Measurements from ENCODE around the gene ZNF195.
"Not testable (repeated sequence)": the region's sequence is repeated elsewhere in the genome, so short reads cannot be mapped to it uniquely, and the experiment has no call there.

ZNF195 gene

GRCh38 chr11:3402181-3402860, 23.4 kb upstream of the ZNF195 start:
- not testable (repeated sequence) for DNase-seq

- DNase-seq: not testable (repeated sequence)
These were observed 22.1 kb upstream of the ZNF195 start for GRCh38 chr11:3401052-3401451.

- not testable (repeated sequence) for DNase-seq
These were observed 19.6 kb upstream of the ZNF195 start for GRCh38 chr11:3398509-3398908.

GRCh38 chr11:3398106-3398505, 19.2 kb upstream of the ZNF195 start:
- not testable (repeated sequence) for DNase-seq

- DNase-seq: not testable (repeated sequence)
These were observed 18.3 kb upstream of the ZNF195 start for GRCh38 chr11:3397210-3397609.

GRCh38 chr11:3395468-3395867, 16.5 kb upstream of the ZNF195 start:
- DNase-seq: not testable (repeated sequence)

- not testable (repeated sequence) for DNase-seq
These were observed 16.0 kb upstream of the ZNF195 start for GRCh38 chr11:3394956-3395355.

- not testable (repeated sequence) for DNase-seq
These were observed 14.5 kb upstream of the ZNF195 start for GRCh38 chr11:3393450-3393849.

- no peak for DNase-seq
These were observed 3.8 kb upstream of the ZNF195 start for GRCh38 chr11:3382613-3383285.

- no peak for DNase-seq
These were observed 2.8 kb upstream of the ZNF195 start for GRCh38 chr11:3381794-3382193.

GRCh38 chr11:3380706-3381545, 2.0 kb upstream of the ZNF195 start:
- no peak for DNase-seq

- no peak for DNase-seq
These were observed 3.4 kb downstream of the ZNF195 start for GRCh38 chr11:3375552-3375951.

- DNase-seq: no peak
These were observed 8.6 kb downstream of the ZNF195 start for GRCh38 chr11:3370311-3370870.

GRCh38 chr11:3369366-3369765, 9.6 kb downstream of the ZNF195 start:
- no peak for DNase-seq

GRCh38 chr11:3368199-3368598, 10.7 kb downstream of the ZNF195 start:
- no peak for DNase-seq

- no peak for DNase-seq
These were observed 11.7 kb downstream of the ZNF195 start for GRCh38 chr11:3367221-3367620.

GRCh38 chr11:3359092-3359824, 19.7 kb downstream of the ZNF195 start:
- DNase-seq: no peak

- no peak for DNase-seq
These were observed 20.8 kb downstream of the ZNF195 start for GRCh38 chr11:3357994-3358676.

- DNase-seq: no peak
These were observed 21.6 kb downstream of the ZNF195 start for GRCh38 chr11:3357302-3357701.

- DNase-seq: no peak
These were observed 22.1 kb downstream of the ZNF195 start for GRCh38 chr11:3356858-3357257.

- no peak for DNase-seq
These were observed 25.9 kb downstream of the ZNF195 start for GRCh38 chr11:3353066-3353465.

- DNase-seq: no peak
These were observed 31.8 kb downstream of the ZNF195 start for GRCh38 chr11:3347127-3347526.
